Measurements from ENCODE around the gene CDPF1. TPM values are rescaled to one million over a fixed set of nuclear protein-coding genes. Genes with fewer than 3 reads are reported as not detected.

CDPF1 gene
- polyA plus RNA-seq, 3 donors from 2014 or later = 23.2 to 32.8 (median 23.7) TPM

GRCh38 chr22:46240073-46240472 is 10.0 kb downstream of the CDPF1 start:
- H3K9me3 Mint-ChIP-seq = no peaks in the 10 kb centered on the region
- H3K36me3 Mint-ChIP-seq = peaks cover 9 to 25% (median 16%) of the 10 kb centered on the region in 3 donors
- H3K4me3 Mint-ChIP-seq = peak overlapping the region; percentile 27 to 74 (median 61)
- no peak for DNase-seq
- peak overlapping the region in 4 of 6 donors; percentile 4 to 92 (median 54) for H3K27ac Mint-ChIP-seq
- H3K27me3 Mint-ChIP-seq (ENCODE audit: low read depth in 3 of 3) = peaks cover 0 to 5% (median 0%) of the 10 kb centered on the region in 3 donors
- peaks cover 20 to 34% of the 10 kb centered on the region in 2 donors for H3K4me1 Mint-ChIP-seq

GRCh38 chr22:46239261-46240048 is 10.6 kb downstream of the CDPF1 start:
- H3K4me3 Mint-ChIP-seq = peak overlapping the region; percentile 51 to 74 (median 66)
- H3K9me3 Mint-ChIP-seq = no peaks in the 10 kb centered on the region
- peaks cover 0 to 5% (median 0%) of the 10 kb centered on the region in 3 donors for H3K27me3 Mint-ChIP-seq (ENCODE audit: low read depth in 3 of 3)
- peaks cover 12 to 30% (median 18%) of the 10 kb centered on the region in 3 donors for H3K36me3 Mint-ChIP-seq
- peak overlapping the region; percentile 27 to 92 (median 84) for H3K27ac Mint-ChIP-seq
- peaks cover 20 to 34% of the 10 kb centered on the region in 2 donors for H3K4me1 Mint-ChIP-seq
- peak in 2 of 3 donors; percentile 38 for DNase-seq

GRCh38 chr22:46238541-46238940 is 11.6 kb downstream of the CDPF1 start:
- H3K4me3 Mint-ChIP-seq = no peak overlapping the region
- no peaks in the 10 kb centered on the region for H3K9me3 Mint-ChIP-seq
- no peak for DNase-seq
- peak overlapping the region in 1 of 6 donors; percentile 44 for H3K27ac Mint-ChIP-seq
- H3K27me3 Mint-ChIP-seq (ENCODE audit: low read depth in 3 of 3) = peaks cover 0 to 5% (median 0%) of the 10 kb centered on the region in 3 donors
- peaks cover 20 to 34% of the 10 kb centered on the region in 2 donors for H3K4me1 Mint-ChIP-seq
- H3K36me3 Mint-ChIP-seq = peaks cover 12 to 25% (median 18%) of the 10 kb centered on the region in 3 donors

- H3K36me3 Mint-ChIP-seq = peaks cover 12 to 26% (median 15%) of the 10 kb centered on the region in 3 donors
- no peak overlapping the region for H3K27ac Mint-ChIP-seq
- peaks cover 20 to 34% of the 10 kb centered on the region in 2 donors for H3K4me1 Mint-ChIP-seq
- H3K27me3 Mint-ChIP-seq (ENCODE audit: low read depth in 3 of 3) = peaks cover 0 to 5% (median 0%) of the 10 kb centered on the region in 3 donors
- DNase-seq = no peak
- no peak overlapping the region for H3K4me3 Mint-ChIP-seq
- no peaks in the 10 kb centered on the region for H3K9me3 Mint-ChIP-seq
Measured at GRCh38 chr22:46237453-46238124, 12.5 kb downstream of the CDPF1 start.

- no peak for DNase-seq
- H3K4me3 Mint-ChIP-seq = no peak overlapping the region
- peaks cover 12 to 23% (median 18%) of the 10 kb centered on the region in 3 donors for H3K36me3 Mint-ChIP-seq
- no peaks in the 10 kb centered on the region for H3K9me3 Mint-ChIP-seq
- H3K27ac Mint-ChIP-seq = no peak overlapping the region
- H3K27me3 Mint-ChIP-seq (ENCODE audit: low read depth in 3 of 3) = peaks cover 0 to 3% (median 0%) of the 10 kb centered on the region in 3 donors
- peaks cover 18 to 28% of the 10 kb centered on the region in 2 donors for H3K4me1 Mint-ChIP-seq
Measured at GRCh38 chr22:46234969-46235368, 15.1 kb downstream of the CDPF1 start.

GRCh38 chr22:46233231-46233630 is 16.9 kb downstream of the CDPF1 start:
- H3K36me3 Mint-ChIP-seq = peaks cover 12 to 23% (median 17%) of the 10 kb centered on the region in 3 donors
- H3K27me3 Mint-ChIP-seq (ENCODE audit: low read depth in 3 of 3) = peaks cover 0 to 3% (median 0%) of the 10 kb centered on the region in 3 donors
- H3K4me1 Mint-ChIP-seq = peaks cover 9 to 17% of the 10 kb centered on the region in 2 donors
- no peak for DNase-seq
- H3K9me3 Mint-ChIP-seq = no peaks in the 10 kb centered on the region
- no peak overlapping the region for H3K27ac Mint-ChIP-seq
- no peak overlapping the region for H3K4me3 Mint-ChIP-seq

- peaks cover 6 to 16% (median 12%) of the 10 kb centered on the region in 3 donors for H3K36me3 Mint-ChIP-seq
- DNase-seq = peak in 2 of 3 donors; percentile 24 to 33
- peak overlapping the region in 1 of 6 donors; percentile 73 for H3K27ac Mint-ChIP-seq
- H3K9me3 Mint-ChIP-seq = no peaks in the 10 kb centered on the region
- peaks cover 0 to 2% (median 0%) of the 10 kb centered on the region in 3 donors for H3K27me3 Mint-ChIP-seq (ENCODE audit: low read depth in 3 of 3)
- peaks cover 9 to 14% of the 10 kb centered on the region in 2 donors for H3K4me1 Mint-ChIP-seq
- H3K4me3 Mint-ChIP-seq = peak overlapping the region in 4 of 5 donors; percentile 8 to 40 (median 25)
Measured at GRCh38 chr22:46230262-46230901, 19.7 kb downstream of the CDPF1 start.

GRCh38 chr22:46229701-46230100 is 20.4 kb downstream of the CDPF1 start:
- Mint-ChIP-seq H3K4me1 (peaks cover 9 to 14% of the 10 kb centered on the region in 2 donors), H3K36me3 (peaks cover 0 to 9% (median 8%) of the 10 kb centered on the region in 3 donors), H3K27me3 (ENCODE audit: low read depth in 3 of 3) (peaks cover 0 to 2% (median 0%) of the 10 kb centered on the region in 3 donors), H3K4me3 (no peak overlapping the region), H3K27ac (no peak overlapping the region), H3K9me3 (no peaks in the 10 kb centered on the region)
- DNase-seq = no peak

GRCh38 chr22:46226577-46226976 is 23.5 kb downstream of the CDPF1 start:
- H3K4me3 Mint-ChIP-seq = no peak overlapping the region
- peaks cover 0 to 2% (median 0%) of the 10 kb centered on the region in 3 donors for H3K27me3 Mint-ChIP-seq (ENCODE audit: low read depth in 3 of 3)
- peaks cover 4 to 13% (median 7%) of the 10 kb centered on the region in 3 donors for H3K36me3 Mint-ChIP-seq
- H3K27ac Mint-ChIP-seq = no peak overlapping the region
- peaks cover 9 to 14% of the 10 kb centered on the region in 2 donors for H3K4me1 Mint-ChIP-seq
- no peaks in the 10 kb centered on the region for H3K9me3 Mint-ChIP-seq
- no peak for DNase-seq

GRCh38 chr22:46225631-46226030 is 24.5 kb downstream of the CDPF1 start:
- H3K36me3 Mint-ChIP-seq = peaks cover 8 to 18% (median 11%) of the 10 kb centered on the region in 3 donors
- H3K4me1 Mint-ChIP-seq = peaks cover 8 to 12% of the 10 kb centered on the region in 2 donors
- H3K27ac Mint-ChIP-seq = no peak overlapping the region
- H3K27me3 Mint-ChIP-seq (ENCODE audit: low read depth in 3 of 3) = peaks cover 0 to 2% (median 0%) of the 10 kb centered on the region in 3 donors
- DNase-seq = no peak
- H3K4me3 Mint-ChIP-seq = no peak overlapping the region
- H3K9me3 Mint-ChIP-seq = no peaks in the 10 kb centered on the region

GRCh38 chr22:46224898-46225290 is 25.2 kb downstream of the CDPF1 start:
- Mint-ChIP-seq H3K4me3 (no peak overlapping the region), H3K4me1 (peaks cover 3 to 5% of the 10 kb centered on the region in 2 donors), H3K27ac (no peak overlapping the region), H3K27me3 (ENCODE audit: low read depth in 3 of 3) (peaks cover 0 to 2% (median 0%) of the 10 kb centered on the region in 3 donors), H3K36me3 (peaks cover 8 to 19% (median 11%) of the 10 kb centered on the region in 3 donors), H3K9me3 (no peaks in the 10 kb centered on the region)
- no peak for DNase-seq

- Mint-ChIP-seq H3K27me3 (ENCODE audit: low read depth in 3 of 3) (peaks cover 0 to 2% (median 0%) of the 10 kb centered on the region in 3 donors), H3K27ac (no peak overlapping the region), H3K36me3 (peaks cover 13 to 25% (median 16%) of the 10 kb centered on the region in 3 donors), H3K9me3 (no peaks in the 10 kb centered on the region), H3K4me3 (no peak overlapping the region), H3K4me1 (peaks cover 1 to 5% of the 10 kb centered on the region in 2 donors)
- peak in 1 of 3 donors; percentile 5 for DNase-seq
Measured at GRCh38 chr22:46224044-46224897, 25.8 kb downstream of the CDPF1 start.

- Mint-ChIP-seq H3K27me3 (ENCODE audit: low read depth in 3 of 3) (no peaks in the 10 kb centered on the region), H3K4me1 (peaks cover 1 to 5% of the 10 kb centered on the region in 2 donors), H3K9me3 (no peaks in the 10 kb centered on the region), H3K27ac (no peak overlapping the region), H3K36me3 (peaks cover 18 to 35% (median 29%) of the 10 kb centered on the region in 3 donors), H3K4me3 (no peak overlapping the region)
- no peak for DNase-seq
Measured at GRCh38 chr22:46220921-46221320, 29.2 kb downstream of the CDPF1 start.

Measured in immature natural killer cell (primary cell).